ENCODE results near the gene DIPK1B.

GRCh38 chr9:136763649-136764035 is 51.3 kb downstream of the DIPK1B start:
- TF ChIP-seq POLR2A (IDR thresholded peaks at IDR 0.05; ENCODE audit: low read depth, low read length): no peak
- TF ChIP-seq TAF1 (IDR thresholded peaks at IDR 0.05; ENCODE audit: borderline replicate concordance, low read depth, low read length): no peak
